ENCODE measurements around the gene TPRN. TPM values are rescaled to one million over a fixed set of nuclear protein-coding genes. Genes with fewer than 3 reads are reported as not detected.

Gene TPRN
- total and polyA plus RNA-seq, 10 donors, result 4.5 to 10.7 (median 7.2) TPM

DNA sequence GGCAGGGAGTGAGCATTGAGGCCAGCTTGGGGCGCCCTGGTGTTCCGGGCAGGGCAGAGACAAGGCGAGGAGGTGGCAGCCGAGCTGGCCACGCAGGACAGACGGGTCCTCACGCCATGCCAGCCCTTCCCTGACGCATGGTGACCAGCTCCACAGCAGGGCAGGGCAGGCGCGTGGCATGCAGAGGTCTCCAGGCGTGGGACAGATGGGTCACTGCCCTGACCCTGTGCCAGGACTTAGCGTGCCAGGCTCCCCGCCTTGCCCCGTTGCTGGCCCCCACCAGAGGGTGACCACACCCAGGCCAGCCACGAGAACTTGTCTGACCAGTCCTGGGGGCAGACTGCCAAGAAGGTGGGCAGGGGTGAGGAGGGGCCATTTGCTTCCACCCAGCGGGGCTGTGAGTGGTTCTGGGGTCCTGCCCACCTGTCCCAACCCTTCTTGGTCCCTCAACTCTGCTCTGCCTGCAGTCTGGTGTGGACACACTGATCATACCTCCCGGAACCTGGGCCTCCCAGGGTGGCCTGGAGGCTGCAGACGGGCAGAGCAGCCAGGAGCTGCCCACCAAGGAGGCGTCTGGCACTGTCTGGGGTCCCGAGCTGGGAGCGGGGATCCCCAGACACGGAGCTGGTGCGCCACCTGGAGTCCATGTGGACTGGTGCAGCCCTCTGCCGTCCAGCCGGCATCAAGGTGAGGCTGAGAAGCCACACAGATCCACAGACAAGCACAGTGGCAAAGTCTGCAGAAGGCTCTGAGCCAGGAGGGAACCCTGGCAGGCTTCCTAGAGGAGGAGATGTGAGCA, 26.7 kb upstream of the TPRN start, which contains the start of gene RNF224:
TSS of gene RNF224 (plus strand) at position 449 of the 799 bp plus-strand sequence. CDS start 834 bp downstream, outside the sequence.
- TF ChIP-seq, protein P1, sequence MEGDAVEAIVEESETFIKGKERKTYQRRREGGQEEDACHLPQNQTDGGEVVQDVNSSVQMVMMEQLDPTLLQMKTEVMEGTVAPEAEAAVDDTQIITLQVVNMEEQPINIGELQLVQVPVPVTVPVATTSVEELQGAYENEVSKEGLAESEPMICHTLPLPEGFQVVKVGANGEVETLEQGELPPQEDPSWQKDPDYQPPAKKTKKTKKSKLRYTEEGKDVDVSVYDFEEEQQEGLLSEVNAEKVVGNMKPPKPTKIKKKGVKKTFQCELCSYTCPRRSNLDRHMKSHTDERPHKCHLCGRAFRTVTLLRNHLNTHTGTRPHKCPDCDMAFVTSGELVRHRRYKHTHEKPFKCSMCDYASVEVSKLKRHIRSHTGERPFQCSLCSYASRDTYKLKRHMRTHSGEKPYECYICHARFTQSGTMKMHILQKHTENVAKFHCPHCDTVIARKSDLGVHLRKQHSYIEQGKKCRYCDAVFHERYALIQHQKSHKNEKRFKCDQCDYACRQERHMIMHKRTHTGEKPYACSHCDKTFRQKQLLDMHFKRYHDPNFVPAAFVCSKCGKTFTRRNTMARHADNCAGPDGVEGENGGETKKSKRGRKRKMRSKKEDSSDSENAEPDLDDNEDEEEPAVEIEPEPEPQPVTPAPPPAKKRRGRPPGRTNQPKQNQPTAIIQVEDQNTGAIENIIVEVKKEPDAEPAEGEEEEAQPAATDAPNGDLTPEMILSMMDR (IDR thresholded peaks at IDR 0.05 in 8 of 11, conservative IDR thresholded peaks at IDR 0.05 in 3 of 11), result peak; percentile 86 to 98 (median 94)
- TF ChIP-seq POLR2A (IDR thresholded peaks at IDR 0.05) (no peak), POLR2AphosphoS5 (IDR thresholded peaks at IDR 0.05) (peak; percentile 28 to 59 (median 40))
- Histone ChIP-seq H3K27me3 (replicated peaks in 1 of 7) (peaks cover 0 to 62% (median 28%) of the 10 kb centered on the region in 7 donors), H3K36me3 (no peaks in the 10 kb centered on the region), H3K4me3 (no peak within 1 kb of the TSS), H3K9me3 (no peaks in the 10 kb centered on the region), H3K4me1 (peaks cover 5 to 36% (median 25%) of the 10 kb centered on the region in 6 donors), H3K27ac (no peak within 1 kb of the TSS)
- intact Hi-C loops (cut with DNase I; ENCODE audit: low total_unique reads), result no loop called here
- DNase-seq, result peak; percentile 94
- 35 to 69% (median 47%) methylated on average over 13 to 25 of the region's 25 CpGs for whole genome bisulfite sequencing, 5 donors

- Histone ChIP-seq H3K9me3 (no peaks in the 10 kb centered on the region), H3K4me1 (peaks cover 6 to 41% (median 29%) of the 10 kb centered on the region in 6 donors), H3K4me3 (no peak overlapping the region), H3K27me3 (replicated peaks in 1 of 7) (peaks cover 0 to 59% (median 24%) of the 10 kb centered on the region in 7 donors), H3K27ac (no peak overlapping the region), H3K36me3 (no peaks in the 10 kb centered on the region)
- DNase-seq, result no peak
- intact Hi-C loops (cut with DNase I; ENCODE audit: low total_unique reads), result no loop called here
- WGBS, 5 donors, result 69 to 82% (median 75%) methylated on average over 18 of the region's 18 CpGs
- TF ChIP-seq, protein P1 (IDR thresholded peaks at IDR 0.05 in 8 of 11, conservative IDR thresholded peaks at IDR 0.05 in 3 of 11), result no peak
- TF ChIP-seq POLR2A (IDR thresholded peaks at IDR 0.05) (no peak), POLR2AphosphoS5 (IDR thresholded peaks at IDR 0.05) (no peak)
Measured at GRCh38 chr9:137226338-137227053, 26.0 kb upstream of the TPRN start.

- 80 to 88% (median 84%) methylated on average over 8 to 21 of the region's 21 CpGs for WGBS, 5 donors
- no peak for TF ChIP-seq POLR2AphosphoS5 (IDR thresholded peaks at IDR 0.05)
- TF ChIP-seq, protein P1 (IDR thresholded peaks at IDR 0.05 in 8 of 11, conservative IDR thresholded peaks at IDR 0.05 in 3 of 11), result no peak
- TF ChIP-seq POLR2A (IDR thresholded peaks at IDR 0.05), result no peak
- Histone ChIP-seq H3K4me3 (no peak overlapping the region), H3K4me1 (peaks cover 8 to 47% (median 31%) of the 10 kb centered on the region in 6 donors), H3K27me3 (replicated peaks in 1 of 7) (peaks cover 0 to 58% (median 25%) of the 10 kb centered on the region in 7 donors), H3K9me3 (no peaks in the 10 kb centered on the region), H3K36me3 (no peaks in the 10 kb centered on the region), H3K27ac (no peak overlapping the region)
- no peak for DNase-seq
- intact Hi-C loops (cut with DNase I; ENCODE audit: low total_unique reads), result no loop called here
Measured at GRCh38 chr9:137225699-137226331, 25.3 kb upstream of the TPRN start.
